GM06990 (cell line): ENCODE results near the gene TBC1D22A.

Experiments used
- DNase-seq: peaks from one replicate; pipeline ENCODE4 v3.0.0-alpha.2; 2011; ENCODE audit not compliant: insufficient read length; ENCODE audit errors: extremely low read depth
- H3K27me3 ChIP-seq: replicated peaks from 2 replicates; pipeline ENCODE4 v1.6.0; 2011; ENCODE audit warnings: low read length; ENCODE audit not compliant: control insufficient read depth, insufficient read depth
- H3K36me3 ChIP-seq: 2 replicates; pipeline ENCODE4 v1.5.1; 2011; ENCODE audit warnings: low read length; ENCODE audit not compliant: control insufficient read depth, insufficient read depth
- H3K4me3 ChIP-seq: replicated peaks from 2 replicates; pipeline ENCODE4 v1.5.1; 2011; ENCODE audit warnings: low read depth, mild to moderate bottlenecking, control low read depth, low read length
- CTCF ChIP-seq: IDR thresholded peaks from 2 replicates; pipeline ENCODE4 v1.5.1; 2011; ENCODE audit warnings: low read length, control low read depth, mild to moderate bottlenecking, inconsistent platforms; ENCODE audit not compliant: insufficient read depth, poor library complexity, severe bottlenecking

TBC1D22A gene

GRCh38 chr22:47144076-47144765 is 381.8 kb downstream of the TBC1D22A start:
- no peak for TF ChIP-seq CTCF
- no peak overlapping the region for H3K4me3 ChIP-seq
- no peaks in the 10 kb centered on the region for H3K36me3 ChIP-seq
- DNase-seq, result no peak
- H3K27me3 ChIP-seq, result no peaks in the 10 kb centered on the region

- Histone ChIP-seq H3K27me3 (no peaks in the 10 kb centered on the region), H3K4me3 (no peak overlapping the region), H3K36me3 (no peaks in the 10 kb centered on the region)
- no peak for DNase-seq
- TF ChIP-seq CTCF, result no peak
Observed at GRCh38 chr22:47144791-47145425, 382.5 kb downstream of the TBC1D22A start.

- DNase-seq, result no peak
- no peaks in the 10 kb centered on the region for H3K36me3 ChIP-seq
- TF ChIP-seq CTCF, result no peak
- no peaks in the 10 kb centered on the region for H3K27me3 ChIP-seq
- H3K4me3 ChIP-seq, result no peak overlapping the region
Observed at GRCh38 chr22:47145883-47146282, 383.4 kb downstream of the TBC1D22A start.

- Histone ChIP-seq H3K4me3 (no peak overlapping the region), H3K36me3 (no peaks in the 10 kb centered on the region), H3K27me3 (no peaks in the 10 kb centered on the region)
- no peak for TF ChIP-seq CTCF
- DNase-seq, result no peak
Observed at GRCh38 chr22:47146391-47146790, 383.9 kb downstream of the TBC1D22A start.

DNA sequence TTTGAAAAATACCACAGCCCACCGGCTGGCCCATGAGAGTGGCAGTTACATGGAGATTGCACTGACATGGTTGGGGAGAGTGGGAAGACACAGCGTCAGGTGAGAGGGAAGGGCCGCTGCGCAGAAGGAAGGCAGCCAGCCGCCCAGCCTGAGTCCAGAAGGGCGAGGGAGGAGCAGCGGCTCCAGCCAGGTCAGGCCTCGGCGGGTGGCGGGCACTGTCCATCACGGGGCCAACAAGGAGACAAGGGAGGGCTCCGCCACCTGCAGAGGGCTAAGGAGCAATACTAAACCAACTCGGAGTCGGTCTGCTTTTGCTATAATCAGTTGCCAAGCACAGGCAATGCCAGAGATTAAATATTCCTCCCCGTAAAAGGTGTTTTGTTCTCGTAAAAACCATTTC is 384.5 kb downstream of the TBC1D22A start:
- H3K36me3 ChIP-seq, result no peaks in the 10 kb centered on the region
- no peaks in the 10 kb centered on the region for H3K27me3 ChIP-seq
- no peak overlapping the region for H3K4me3 ChIP-seq
- DNase-seq, result no peak
- no peak for TF ChIP-seq CTCF

DNA sequence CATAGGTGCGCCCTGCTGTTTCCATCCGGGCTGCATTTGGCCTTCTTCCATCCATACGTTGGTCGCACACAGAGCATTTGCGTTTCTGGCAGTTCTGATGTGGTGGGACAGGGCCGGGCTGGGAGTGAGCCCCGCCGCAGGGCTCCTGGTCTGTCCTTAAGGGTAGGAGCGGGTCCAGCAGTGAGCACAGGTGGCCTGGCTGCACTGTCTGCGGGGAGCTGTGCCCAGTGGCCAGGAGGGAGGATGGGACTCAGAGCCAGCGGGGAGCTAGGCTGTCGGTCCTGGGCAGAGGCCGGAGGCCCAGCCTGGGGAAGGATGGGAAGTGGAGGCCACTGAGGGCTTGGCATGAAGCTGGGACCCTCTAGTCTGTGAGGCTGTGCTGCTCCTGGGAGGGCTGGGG is 385.1 kb downstream of the TBC1D22A start:
- no peak for TF ChIP-seq CTCF
- Histone ChIP-seq H3K27me3 (no peaks in the 10 kb centered on the region), H3K4me3 (no peak overlapping the region), H3K36me3 (no peaks in the 10 kb centered on the region)
- DNase-seq, result no peak
